DND-41 (cell line): Measurements from ENCODE around the gene GBE1.

Experiments used
- ATAC-seq: fragments of 200-7000 bp; cut with Tn5 transposase; 3 replicates; pipeline ENCODE4 v1.9.1; 2021; ENCODE audit warnings: low read depth; ENCODE audit not compliant: insufficient read depth
- DNase-seq: peaks from one replicate; pipeline ENCODE4 v3.0.0-alpha.2; 2020
- H2AFZ ChIP-seq: 2 replicates; pipeline ENCODE4 v1.6.0; 2012; ENCODE audit warnings: low read depth, low read length
- H3K27ac ChIP-seq: 2 replicates; pipeline ENCODE4 v1.5.1; 2012; ENCODE audit warnings: low read length, inconsistent platforms
- H3K27me3 ChIP-seq: fragments of 200-600 bp; sonication (generic); 2 replicates; pipeline ENCODE4 v1.6.0; 2012; ENCODE audit warnings: low read length, mild to moderate bottlenecking, inconsistent platforms; ENCODE audit not compliant: insufficient read depth, poor library complexity
- H3K36me3 ChIP-seq: 2 replicates; pipeline ENCODE4 v1.5.1; 2012; ENCODE audit warnings: low read length, inconsistent platforms; ENCODE audit not compliant: insufficient read depth
- H3K4me1 ChIP-seq: 2 replicates; pipeline ENCODE4 v1.5.1; 2012; ENCODE audit warnings: mild to moderate bottlenecking, low read length; ENCODE audit not compliant: insufficient read depth
- H3K4me2 ChIP-seq: 2 replicates; pipeline ENCODE4 v1.6.0; 2012; ENCODE audit warnings: mild to moderate bottlenecking, moderate library complexity, low read length, inconsistent platforms; ENCODE audit not compliant: insufficient read depth
- H3K4me3 ChIP-seq, 2 experiments: fragments of 200-600 bp in 1 of 2; shearing (Covaris generic) in 1 of 2; 2 replicates each; pipeline ENCODE4 v1.5.1; 2012 to 2016; ENCODE audit warnings: inconsistent platforms in 2 of 2, low read length in 2 of 2, mild to moderate bottlenecking in 2 of 2, low read depth in 1 of 2, moderate library complexity in 1 of 2
- H3K79me2 ChIP-seq: 2 replicates; pipeline ENCODE4 v1.6.0; 2012; ENCODE audit warnings: low read length, inconsistent platforms; ENCODE audit not compliant: insufficient read depth
- H3K9ac ChIP-seq: 2 replicates; pipeline ENCODE4 v1.6.0; 2012; ENCODE audit warnings: low read depth, mild to moderate bottlenecking, inconsistent platforms, low read length, moderate library complexity
- H3K9me3 ChIP-seq: 2 replicates; pipeline ENCODE4 v1.5.1; 2012; ENCODE audit warnings: low read length, moderate library complexity, mild to moderate bottlenecking, inconsistent platforms; ENCODE audit not compliant: insufficient read depth, severe bottlenecking
- H4K20me1 ChIP-seq: 2 replicates; pipeline ENCODE4 v1.6.0; 2012; ENCODE audit warnings: low read length; ENCODE audit not compliant: insufficient read depth
- EZH2 ChIP-seq: IDR thresholded peaks from 3 replicates; pipeline ENCODE4 v1.6.1; 2012; ENCODE audit warnings: borderline replicate concordance, low read depth, mild to moderate bottlenecking, moderate library complexity, low read length, inconsistent platforms; ENCODE audit not compliant: severe bottlenecking
- TF ChIP-seq, protein P1 (sequence below): IDR thresholded peaks from 2 replicates; pipeline ENCODE4 v1.5.1; 2012; ENCODE audit warnings: borderline replicate concordance, low read length, moderate library complexity, mild to moderate bottlenecking; ENCODE audit not compliant: poor library complexity, severe bottlenecking; ENCODE audit errors: extremely low read depth

Gene GBE1

DNA sequence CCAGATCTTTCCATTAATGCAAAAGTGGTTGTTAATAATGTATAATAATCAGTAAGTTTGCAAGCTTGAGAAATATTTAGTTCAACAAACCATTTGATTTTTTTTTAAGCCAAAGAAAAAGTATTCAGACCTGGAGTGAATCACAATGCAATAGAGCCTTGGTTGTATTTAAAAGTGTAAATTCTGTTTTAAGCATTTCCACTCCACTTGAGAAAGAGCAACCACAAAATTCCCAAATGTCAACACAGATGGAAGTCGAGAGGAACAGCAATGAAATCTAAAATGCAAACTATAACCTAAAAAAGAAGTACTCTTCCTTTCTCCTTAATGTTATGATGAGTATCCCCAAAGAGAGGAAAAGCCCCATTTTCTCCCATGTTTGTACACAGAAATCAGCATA is 20.2 kb downstream of the GBE1 start:
- no peak for TF ChIP-seq EZH2
- TF ChIP-seq, protein P1, sequence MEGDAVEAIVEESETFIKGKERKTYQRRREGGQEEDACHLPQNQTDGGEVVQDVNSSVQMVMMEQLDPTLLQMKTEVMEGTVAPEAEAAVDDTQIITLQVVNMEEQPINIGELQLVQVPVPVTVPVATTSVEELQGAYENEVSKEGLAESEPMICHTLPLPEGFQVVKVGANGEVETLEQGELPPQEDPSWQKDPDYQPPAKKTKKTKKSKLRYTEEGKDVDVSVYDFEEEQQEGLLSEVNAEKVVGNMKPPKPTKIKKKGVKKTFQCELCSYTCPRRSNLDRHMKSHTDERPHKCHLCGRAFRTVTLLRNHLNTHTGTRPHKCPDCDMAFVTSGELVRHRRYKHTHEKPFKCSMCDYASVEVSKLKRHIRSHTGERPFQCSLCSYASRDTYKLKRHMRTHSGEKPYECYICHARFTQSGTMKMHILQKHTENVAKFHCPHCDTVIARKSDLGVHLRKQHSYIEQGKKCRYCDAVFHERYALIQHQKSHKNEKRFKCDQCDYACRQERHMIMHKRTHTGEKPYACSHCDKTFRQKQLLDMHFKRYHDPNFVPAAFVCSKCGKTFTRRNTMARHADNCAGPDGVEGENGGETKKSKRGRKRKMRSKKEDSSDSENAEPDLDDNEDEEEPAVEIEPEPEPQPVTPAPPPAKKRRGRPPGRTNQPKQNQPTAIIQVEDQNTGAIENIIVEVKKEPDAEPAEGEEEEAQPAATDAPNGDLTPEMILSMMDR: no peak
- Histone ChIP-seq H3K9ac (no peak overlapping the region), H3K79me2 (peaks cover 88% of the 10 kb centered on the region), H4K20me1 (no peaks in the 10 kb centered on the region; the same call in 1 of the 2 replicates), H3K9me3 (no peaks in the 10 kb centered on the region), H3K4me1 (peaks cover 7% of the 10 kb centered on the region), H3K27ac (no peak overlapping the region), H3K4me3 (no peak overlapping the region), H3K4me2 (no peak overlapping the region), H2AFZ (no peak overlapping the region), H3K27me3 (no peaks in the 10 kb centered on the region), H3K36me3 (peaks cover 62% of the 10 kb centered on the region)
- DNase-seq: no peak
- no peak for ATAC-seq

DNA sequence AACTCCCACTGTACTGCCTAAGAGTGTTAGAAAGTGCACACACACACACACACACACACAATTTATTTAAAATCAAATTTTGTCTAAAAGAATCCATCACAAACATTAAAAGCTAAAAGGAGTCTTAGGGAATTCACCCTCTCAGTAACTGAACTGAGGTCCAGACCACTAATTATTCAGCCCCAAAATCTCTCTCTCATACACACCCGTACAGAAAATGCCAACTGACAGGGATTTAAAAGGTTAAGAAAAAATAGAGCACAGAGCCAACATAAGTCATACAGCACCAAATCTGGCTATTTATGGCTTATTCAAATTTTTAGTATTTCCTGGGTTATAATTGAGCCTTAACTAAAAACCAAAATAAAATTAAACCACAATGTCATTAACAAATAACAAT is 20.7 kb downstream of the GBE1 start:
- DNase-seq: no peak
- H4K20me1 ChIP-seq: no peaks in the 10 kb centered on the region; the same call in 1 of the 2 replicates
- ATAC-seq: no peak; the same call in 2 of the 3 replicates
- H3K36me3 ChIP-seq: peaks cover 64% of the 10 kb centered on the region
- H3K27ac ChIP-seq: no peak overlapping the region
- TF ChIP-seq EZH2: no peak
- no peak overlapping the region for H3K4me3 ChIP-seq
- H3K4me1 ChIP-seq: peaks cover 11% of the 10 kb centered on the region
- H3K27me3 ChIP-seq: no peaks in the 10 kb centered on the region
- H3K9me3 ChIP-seq: no peaks in the 10 kb centered on the region
- H3K4me2 ChIP-seq: no peak overlapping the region
- no peak overlapping the region for H2AFZ ChIP-seq
- H3K9ac ChIP-seq: no peak overlapping the region
- H3K79me2 ChIP-seq: peaks cover 90% of the 10 kb centered on the region

DNA sequence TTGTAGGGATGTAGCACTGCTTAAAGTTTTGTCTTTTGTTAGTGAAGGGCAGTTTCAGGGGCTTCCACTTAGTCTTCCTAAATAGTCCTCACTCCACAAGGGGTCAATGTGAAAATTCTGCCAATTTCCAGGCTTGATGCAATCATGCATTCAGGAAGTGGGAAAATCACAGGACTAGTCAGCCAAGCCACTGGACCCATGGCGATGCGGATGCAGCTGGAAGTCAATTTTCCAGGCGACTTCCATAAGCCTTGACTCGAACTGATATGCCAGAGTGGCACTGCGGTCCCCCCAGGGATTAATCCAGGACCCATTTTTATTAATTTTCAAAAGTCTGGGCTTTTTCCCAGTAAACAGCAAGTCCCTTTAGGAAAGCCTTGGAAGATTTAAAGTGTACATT is 26.1 kb downstream of the GBE1 start:
- H3K4me2 ChIP-seq: no peak overlapping the region
- H3K9ac ChIP-seq: no peak overlapping the region
- no peak overlapping the region for H2AFZ ChIP-seq
- H3K4me3 ChIP-seq: no peak overlapping the region
- peaks cover 30% of the 10 kb centered on the region for H3K4me1 ChIP-seq
- H3K27me3 ChIP-seq: no peaks in the 10 kb centered on the region
- peaks cover 60% of the 10 kb centered on the region for H3K36me3 ChIP-seq
- ATAC-seq (no peak), DNase-seq (no peak)
- peaks cover 91% of the 10 kb centered on the region for H3K79me2 ChIP-seq
- no peak overlapping the region for H3K27ac ChIP-seq
- TF ChIP-seq, protein P1: no peak
- TF ChIP-seq EZH2: no peak
- H3K9me3 ChIP-seq: no peaks in the 10 kb centered on the region
- H4K20me1 ChIP-seq: peaks cover 5% of the 10 kb centered on the region; the same call in 1 of the 2 replicates

DNA sequence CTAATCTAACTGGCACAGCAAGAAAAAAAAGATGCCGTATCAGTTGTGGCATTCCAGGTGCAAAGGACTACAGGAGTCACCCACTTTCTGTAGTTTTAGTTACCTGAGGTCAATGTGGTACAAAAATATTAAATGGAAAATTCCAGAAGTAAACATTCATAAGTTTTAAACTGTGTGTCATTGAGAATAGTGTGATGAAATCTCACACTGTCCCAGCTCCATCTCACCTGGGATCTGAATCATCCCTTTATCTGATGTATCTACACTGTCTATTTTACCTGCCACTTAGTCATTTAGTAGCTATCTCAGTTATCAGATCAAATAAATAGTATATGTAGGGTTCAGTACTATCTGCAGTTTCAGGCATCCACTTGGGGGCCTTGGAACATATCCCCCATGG is 26.7 kb downstream of the GBE1 start:
- Histone ChIP-seq H3K36me3 (peaks cover 58% of the 10 kb centered on the region), H3K4me1 (peaks cover 33% of the 10 kb centered on the region), H2AFZ (no peak overlapping the region), H3K27me3 (no peaks in the 10 kb centered on the region), H4K20me1 (peaks cover 8% of the 10 kb centered on the region; the same call in 1 of the 2 replicates), H3K4me2 (no peak overlapping the region), H3K27ac (no peak overlapping the region), H3K79me2 (peaks cover 91% of the 10 kb centered on the region), H3K9me3 (no peaks in the 10 kb centered on the region), H3K4me3 (no peak overlapping the region), H3K9ac (no peak overlapping the region)
- TF ChIP-seq EZH2: no peak
- TF ChIP-seq, protein P1: no peak
- ATAC-seq (peak; percentile 33; the same call in 1 of the 3 replicates), DNase-seq (no peak)
